A549 (cell line): ENCODE data around the gene TMEM126B.
A peak's percentile ranks its signal among the peaks of the same experiment; 100 is the strongest.

Experiments used
- CEBPB ChIP-seq, 2 experiments: fragments of >200 bp in 1 of 2; sonication (Bioruptor Twin) in 1 of 2; formaldehyde crosslinking in 1 of 2; IDR thresholded peaks; 2 replicates each; pipeline ENCODE4 v1.6.1; 2012 to 2016
- CHD2 ChIP-seq: fragments of 150-350 bp; IDR thresholded peaks from 2 replicates; pipeline ENCODE4 v1.6.1; 2014; ENCODE audit warnings: low read length; ENCODE audit not compliant: partially characterized antibody
- EP300 ChIP-seq, 2 experiments: fragments of >200 bp; sonication (Bioruptor Twin); formaldehyde crosslinking; IDR thresholded peaks; 2 replicates in 1 of 2; 3 replicates in 1 of 2; pipeline ENCODE4 v1.6.1; 2016 to 2017
- GATA3 ChIP-seq: IDR thresholded peaks from 2 replicates; pipeline ENCODE4 v1.6.1; 2012; ENCODE audit warnings: borderline replicate concordance
- JUN ChIP-seq, 2 experiments: fragments of >200 bp; sonication (Bioruptor Twin); formaldehyde crosslinking; IDR thresholded peaks; 2 replicates in 1 of 2; 3 replicates in 1 of 2; pipeline ENCODE4 v1.6.1; 2016 to 2017
- MAX ChIP-seq: IDR thresholded peaks from 2 replicates; pipeline ENCODE4 v1.6.1; 2012
- NPAS2 ChIP-seq: fragments of 250-450 bp; sonication (Bioruptor Pico); IDR thresholded peaks from 2 replicates; pipeline ENCODE4 v1.8.0; 2022; ENCODE audit warnings: mild to moderate bottlenecking, moderate library complexity, borderline replicate concordance
- NR3C1 ChIP-seq: fragments of >200 bp; sonication (Bioruptor Twin); formaldehyde crosslinking; IDR thresholded peaks from 3 replicates; pipeline ENCODE4 v1.6.1; 2017
- POLR2A ChIP-seq: IDR thresholded peaks from 2 replicates; pipeline ENCODE4 v1.6.1; 2012; ENCODE audit warnings: mild to moderate bottlenecking, low read length
- TF ChIP-seq, protein P1 (sequence below): fragments of 450-650 bp; IDR thresholded peaks from 2 replicates; pipeline ENCODE4 v1.6.1; 2014; ENCODE audit warnings: antibody characterized with exemption
- TF ChIP-seq, protein P2 (sequence below): fragments of >200 bp; sonication (Bioruptor Twin); formaldehyde crosslinking; IDR thresholded peaks from 3 replicates; pipeline ENCODE4 v1.5.1; 2016
- TF ChIP-seq, protein P3 (sequence below): fragments of 200-600 bp; sonication (generic); IDR thresholded peaks from 2 replicates; pipeline ENCODE4 v1.6.1; 2016; ENCODE audit warnings: antibody characterized with exemption, mild to moderate bottlenecking, moderate library complexity

DNA sequence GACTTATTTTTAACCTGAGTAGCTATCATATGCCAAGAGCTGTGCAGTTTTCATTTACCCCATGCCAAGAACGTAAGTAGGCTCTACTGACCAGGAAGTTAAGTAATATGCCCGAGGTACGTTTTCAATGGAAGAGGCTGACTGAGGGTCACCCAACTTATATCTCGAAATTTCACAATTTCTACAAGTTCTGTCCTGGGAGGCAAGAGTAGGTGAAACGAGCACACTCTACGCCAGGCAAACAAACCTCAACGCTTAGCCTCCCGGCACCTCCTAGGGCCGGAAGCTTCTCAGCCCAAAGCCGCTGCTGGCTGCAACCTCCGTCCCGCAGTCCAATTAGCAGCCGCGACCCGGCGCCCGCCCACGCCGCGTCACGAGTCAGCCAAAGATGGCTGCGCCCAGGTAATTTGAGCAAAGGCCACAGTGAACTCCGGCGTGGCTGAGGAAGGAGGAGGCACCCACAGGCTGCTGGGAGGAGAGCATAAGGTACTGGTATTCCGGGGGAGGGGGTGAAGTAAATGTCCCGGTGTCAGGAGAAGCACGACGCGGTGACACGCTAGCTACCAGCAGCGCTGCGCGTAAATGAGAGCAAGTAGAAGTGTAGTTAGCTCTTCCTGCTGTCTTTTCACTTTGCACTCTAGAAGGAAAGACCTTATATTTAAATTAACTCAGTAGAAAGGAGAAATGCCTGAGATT lies 19.4 kb downstream of the TMEM126B start, which contains the start of gene TMEM126A:
- TF ChIP-seq, protein P1, sequence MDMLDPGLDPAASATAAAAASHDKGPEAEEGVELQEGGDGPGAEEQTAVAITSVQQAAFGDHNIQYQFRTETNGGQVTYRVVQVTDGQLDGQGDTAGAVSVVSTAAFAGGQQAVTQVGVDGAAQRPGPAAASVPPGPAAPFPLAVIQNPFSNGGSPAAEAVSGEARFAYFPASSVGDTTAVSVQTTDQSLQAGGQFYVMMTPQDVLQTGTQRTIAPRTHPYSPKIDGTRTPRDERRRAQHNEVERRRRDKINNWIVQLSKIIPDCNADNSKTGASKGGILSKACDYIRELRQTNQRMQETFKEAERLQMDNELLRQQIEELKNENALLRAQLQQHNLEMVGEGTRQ = peak; percentile 22; the same call in 1 of the 2 replicates
- TF ChIP-seq JUN (IDR thresholded peaks at IDR 0.05) = peak; percentile 68 to 79; a peak in 4 of 5 replicates
- TF ChIP-seq NPAS2 = no peak
- TF ChIP-seq, protein P2, sequence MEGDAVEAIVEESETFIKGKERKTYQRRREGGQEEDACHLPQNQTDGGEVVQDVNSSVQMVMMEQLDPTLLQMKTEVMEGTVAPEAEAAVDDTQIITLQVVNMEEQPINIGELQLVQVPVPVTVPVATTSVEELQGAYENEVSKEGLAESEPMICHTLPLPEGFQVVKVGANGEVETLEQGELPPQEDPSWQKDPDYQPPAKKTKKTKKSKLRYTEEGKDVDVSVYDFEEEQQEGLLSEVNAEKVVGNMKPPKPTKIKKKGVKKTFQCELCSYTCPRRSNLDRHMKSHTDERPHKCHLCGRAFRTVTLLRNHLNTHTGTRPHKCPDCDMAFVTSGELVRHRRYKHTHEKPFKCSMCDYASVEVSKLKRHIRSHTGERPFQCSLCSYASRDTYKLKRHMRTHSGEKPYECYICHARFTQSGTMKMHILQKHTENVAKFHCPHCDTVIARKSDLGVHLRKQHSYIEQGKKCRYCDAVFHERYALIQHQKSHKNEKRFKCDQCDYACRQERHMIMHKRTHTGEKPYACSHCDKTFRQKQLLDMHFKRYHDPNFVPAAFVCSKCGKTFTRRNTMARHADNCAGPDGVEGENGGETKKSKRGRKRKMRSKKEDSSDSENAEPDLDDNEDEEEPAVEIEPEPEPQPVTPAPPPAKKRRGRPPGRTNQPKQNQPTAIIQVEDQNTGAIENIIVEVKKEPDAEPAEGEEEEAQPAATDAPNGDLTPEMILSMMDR = no peak
- TF ChIP-seq EP300 (IDR thresholded peaks at IDR 0.05) = no peak
- TF ChIP-seq MAX = peak; percentile 82
- peak in 1 of 2 experiments; percentile 33; a peak in 1 of 4 replicates for TF ChIP-seq CEBPB (IDR thresholded peaks at IDR 0.05)
- TF ChIP-seq, protein P3, sequence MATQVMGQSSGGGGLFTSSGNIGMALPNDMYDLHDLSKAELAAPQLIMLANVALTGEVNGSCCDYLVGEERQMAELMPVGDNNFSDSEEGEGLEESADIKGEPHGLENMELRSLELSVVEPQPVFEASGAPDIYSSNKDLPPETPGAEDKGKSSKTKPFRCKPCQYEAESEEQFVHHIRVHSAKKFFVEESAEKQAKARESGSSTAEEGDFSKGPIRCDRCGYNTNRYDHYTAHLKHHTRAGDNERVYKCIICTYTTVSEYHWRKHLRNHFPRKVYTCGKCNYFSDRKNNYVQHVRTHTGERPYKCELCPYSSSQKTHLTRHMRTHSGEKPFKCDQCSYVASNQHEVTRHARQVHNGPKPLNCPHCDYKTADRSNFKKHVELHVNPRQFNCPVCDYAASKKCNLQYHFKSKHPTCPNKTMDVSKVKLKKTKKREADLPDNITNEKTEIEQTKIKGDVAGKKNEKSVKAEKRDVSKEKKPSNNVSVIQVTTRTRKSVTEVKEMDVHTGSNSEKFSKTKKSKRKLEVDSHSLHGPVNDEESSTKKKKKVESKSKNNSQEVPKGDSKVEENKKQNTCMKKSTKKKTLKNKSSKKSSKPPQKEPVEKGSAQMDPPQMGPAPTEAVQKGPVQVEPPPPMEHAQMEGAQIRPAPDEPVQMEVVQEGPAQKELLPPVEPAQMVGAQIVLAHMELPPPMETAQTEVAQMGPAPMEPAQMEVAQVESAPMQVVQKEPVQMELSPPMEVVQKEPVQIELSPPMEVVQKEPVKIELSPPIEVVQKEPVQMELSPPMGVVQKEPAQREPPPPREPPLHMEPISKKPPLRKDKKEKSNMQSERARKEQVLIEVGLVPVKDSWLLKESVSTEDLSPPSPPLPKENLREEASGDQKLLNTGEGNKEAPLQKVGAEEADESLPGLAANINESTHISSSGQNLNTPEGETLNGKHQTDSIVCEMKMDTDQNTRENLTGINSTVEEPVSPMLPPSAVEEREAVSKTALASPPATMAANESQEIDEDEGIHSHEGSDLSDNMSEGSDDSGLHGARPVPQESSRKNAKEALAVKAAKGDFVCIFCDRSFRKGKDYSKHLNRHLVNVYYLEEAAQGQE = no peak
- peak; percentile 88 for TF ChIP-seq POLR2A
- no peak for TF ChIP-seq CHD2
- no peak for TF ChIP-seq NR3C1
- no peak for TF ChIP-seq GATA3
